Fibroblast of the conjunctiva (primary cell): ENCODE results near the gene CREB3L4.

Experiments
- DNase-seq: peaks from one replicate; pipeline ENCODE4 v3.0.0-alpha.2; 2010; ENCODE audit warnings: low read depth

CREB3L4 gene

GRCh38 chr1:153967107-153967999, at the start of gene CREB3L4:
TSS of gene CREB3L4 (plus strand) at chr1:153967902. CDS start at chr1:153968526, 624 bp downstream.
- DNase-seq, result peak; percentile 98

GRCh38 chr1:153919876-153920852, 47.5 kb upstream of the CREB3L4 start:
- DNase-seq, result no peak

- DNase-seq, result no peak
Observed at GRCh38 chr1:153921080-153921802, 46.5 kb upstream of the CREB3L4 start.

- no peak for DNase-seq
Observed at GRCh38 chr1:153921803-153922075, 46.0 kb upstream of the CREB3L4 start.

GRCh38 chr1:153922076-153922971, 45.4 kb upstream of the CREB3L4 start:
- DNase-seq, result no peak

- DNase-seq, result peak; percentile 100
Observed at GRCh38 chr1:153922972-153923925, 44.5 kb upstream of the CREB3L4 start, which contains the start of gene GATAD2B. TSS of gene GATAD2B (minus strand) at chr1:153922972. CDS start at chr1:153828347, 94,625 bp downstream.

GRCh38 chr1:153926405-153926804, 41.3 kb upstream of the CREB3L4 start:
- no peak for DNase-seq

GRCh38 chr1:153928245-153928644, 39.5 kb upstream of the CREB3L4 start:
- DNase-seq, result no peak

GRCh38 chr1:153928791-153929341, 38.8 kb upstream of the CREB3L4 start:
- no peak for DNase-seq

- no peak for DNase-seq
Observed at GRCh38 chr1:153929426-153929825, 38.3 kb upstream of the CREB3L4 start.

GRCh38 chr1:153929981-153930948, 37.4 kb upstream of the CREB3L4 start:
- no peak for DNase-seq

GRCh38 chr1:153932156-153933131, 35.3 kb upstream of the CREB3L4 start:
- DNase-seq, result no peak

- no peak for DNase-seq
Observed at GRCh38 chr1:153933430-153933829, 34.3 kb upstream of the CREB3L4 start.

GRCh38 chr1:153933955-153934354, 33.7 kb upstream of the CREB3L4 start:
- DNase-seq, result no peak

GRCh38 chr1:153934746-153935145, 33.0 kb upstream of the CREB3L4 start:
- DNase-seq, result no peak

GRCh38 chr1:153936011-153936802, 31.5 kb upstream of the CREB3L4 start:
- DNase-seq, result no peak
